Spleen (tissue), 7 donors: ENCODE results near the gene DNAH6.

Experiments
- CTCF ChIP-seq, 11 experiments: fragments of 200-600 bp in 7 of 11; fragments of 450-650 bp in 4 of 11; sonication (generic) in 4 of 11; IDR thresholded peaks in 8 of 11; conservative IDR thresholded peaks in 3 of 11; 1 replicate in 7 of 11; 2 replicates in 4 of 11; pipeline versions ENCODE4 v1.4.0 to v1.8.0; 2016 to 2021; ENCODE audit warnings: antibody characterized with exemption in 11 of 11, inconsistent platforms in 4 of 11, mild to moderate bottlenecking in 1 of 11
- POLR2A ChIP-seq, 3 donors: fragments of 450-650 bp; IDR thresholded peaks; one replicate each; pipeline ENCODE4 v1.5.1; 2017; ENCODE audit warnings: antibody characterized with exemption in 3 of 3, mild to moderate bottlenecking in 1 of 3
- POLR2AphosphoS5 ChIP-seq, 3 donors: sonication (generic); formaldehyde crosslinking; IDR thresholded peaks; one replicate each; pipeline ENCODE4 v1.5.1; 2017; ENCODE audit warnings: antibody characterized with exemption in 3 of 3
- donor health status: DM: no; HTN: no; CAD: no; lungs with moderate emphysema.
- donor health status: DM: no; HTN: no; CAD: no.
- donor health status: DM: no; HTN: no; CAD: no.

GRCh38 chr2:84792856-84793522 is 276.7 kb downstream of the DNAH6 start:
- TF ChIP-seq CTCF (IDR thresholded peaks at IDR 0.05 in 8 of 11, conservative IDR thresholded peaks at IDR 0.05 in 3 of 11) (no peak), POLR2AphosphoS5 (IDR thresholded peaks at IDR 0.05) (no peak), POLR2A (IDR thresholded peaks at IDR 0.05) (no peak)
